Activated CD8-positive, alpha-beta memory T cell treated with anti-CD3 and anti-CD28 coated beads, Interleukin-2, amount 50 U/mL, for 48 hours (primary cell): ENCODE data around the gene ZNF516.

ENCODE experiments used
- DNase-seq: peaks from one replicate; pipeline ENCODE4 v3.0.0-alpha.2; 2020

ZNF516 gene

GRCh38 chr18:76354348-76354747 is 140.7 kb downstream of the ZNF516 start:
- DNase-seq = no peak

- DNase-seq = no peak
Measured at GRCh38 chr18:76353500-76353899, 141.5 kb downstream of the ZNF516 start.

DNA sequence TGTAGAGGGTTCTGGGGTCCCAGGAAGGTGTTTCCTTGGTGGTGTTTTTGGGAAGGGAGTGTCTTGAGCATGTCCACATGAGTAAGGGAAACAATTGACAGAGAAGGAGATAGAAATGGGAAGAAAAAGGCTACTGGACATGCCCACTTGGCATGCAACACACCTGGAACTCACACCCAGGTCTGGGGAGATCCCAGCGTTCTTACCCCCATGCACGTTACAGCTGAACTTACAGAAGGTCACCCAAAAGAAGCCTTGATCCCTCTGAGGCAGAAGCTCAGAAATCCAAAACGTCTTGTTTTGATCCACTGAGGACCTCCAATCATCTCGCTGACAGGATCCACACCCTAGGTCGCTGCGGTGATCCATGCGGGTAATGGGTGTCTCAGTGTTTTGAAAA is 142.0 kb downstream of the ZNF516 start:
- DNase-seq = no peak

DNA sequence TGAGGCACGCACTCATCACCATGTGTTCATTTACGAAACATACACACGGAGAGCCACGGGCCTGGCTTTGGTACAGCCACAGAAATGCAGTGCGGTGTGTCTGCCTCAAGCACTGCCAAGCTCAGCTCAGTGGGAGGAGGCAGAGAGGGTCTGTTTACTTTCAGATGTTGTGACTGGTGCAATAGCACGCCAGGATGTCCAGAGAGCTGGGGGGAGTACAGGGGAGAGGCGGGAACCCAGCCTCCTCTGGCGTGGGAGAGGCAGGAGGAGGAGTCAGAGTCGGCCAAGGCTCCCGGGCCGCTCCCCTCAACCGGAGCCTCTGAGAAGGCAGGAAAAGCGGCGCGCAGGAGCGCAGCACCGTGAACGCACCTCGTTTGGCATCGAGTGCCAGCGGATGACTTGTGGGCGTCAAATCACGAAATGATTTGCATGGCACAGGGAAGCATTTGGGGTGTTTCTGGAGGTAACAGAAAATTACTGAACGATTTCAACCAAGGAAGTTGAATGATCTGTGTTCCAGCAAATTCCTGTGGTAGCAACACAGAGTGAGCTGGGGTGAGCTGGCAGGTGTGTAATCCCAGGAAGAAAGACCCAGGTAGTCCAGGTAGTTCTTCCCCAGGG is 143.0 kb downstream of the ZNF516 start:
- DNase-seq = no peak

DNA sequence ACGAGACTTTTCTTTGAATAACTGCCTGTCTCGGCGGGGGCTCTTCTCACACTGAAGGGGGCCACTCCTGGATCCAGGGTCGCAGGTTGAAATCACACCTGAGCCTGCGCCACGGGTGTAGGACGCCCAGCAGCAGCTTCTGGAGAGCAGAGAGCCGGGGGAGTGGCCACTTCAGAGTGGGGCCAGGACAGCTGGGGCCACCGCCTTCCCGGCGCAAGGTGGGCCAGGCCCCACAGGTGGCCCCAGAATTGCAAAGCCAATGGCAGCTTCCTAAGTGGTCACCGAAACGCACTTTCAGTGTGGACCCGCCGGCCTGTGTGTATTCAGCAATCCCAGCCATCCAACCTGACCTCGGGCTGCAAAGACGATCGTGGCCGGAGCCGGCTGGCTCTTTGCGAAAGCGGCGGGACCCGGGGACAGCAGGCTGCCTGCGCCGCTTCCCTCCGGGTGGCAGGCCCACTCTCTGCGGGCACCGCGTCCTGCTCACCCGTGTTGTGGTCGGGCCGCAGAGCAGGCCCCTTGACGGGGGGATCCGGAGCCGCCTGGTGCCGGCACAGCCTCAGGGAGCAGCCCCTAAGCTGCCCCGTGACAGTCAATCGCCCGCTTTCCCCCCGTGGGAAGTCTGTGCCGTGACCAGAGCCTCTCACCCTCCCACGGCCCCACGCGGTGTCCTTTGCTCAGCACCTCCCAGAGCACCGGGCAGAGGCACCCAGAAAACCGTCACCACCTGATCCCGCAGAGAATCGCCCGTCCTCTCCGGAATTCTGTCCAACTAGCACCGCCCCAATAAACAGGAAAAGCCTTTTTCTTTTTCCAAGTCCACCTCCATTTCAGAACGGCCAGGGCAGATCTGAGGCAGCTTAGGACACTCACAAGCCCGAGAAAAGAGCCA is 144.7 kb downstream of the ZNF516 start:
- no peak for DNase-seq

- DNase-seq = peak; percentile 76
Measured at GRCh38 chr18:76349067-76349715, 145.9 kb downstream of the ZNF516 start.

DNA sequence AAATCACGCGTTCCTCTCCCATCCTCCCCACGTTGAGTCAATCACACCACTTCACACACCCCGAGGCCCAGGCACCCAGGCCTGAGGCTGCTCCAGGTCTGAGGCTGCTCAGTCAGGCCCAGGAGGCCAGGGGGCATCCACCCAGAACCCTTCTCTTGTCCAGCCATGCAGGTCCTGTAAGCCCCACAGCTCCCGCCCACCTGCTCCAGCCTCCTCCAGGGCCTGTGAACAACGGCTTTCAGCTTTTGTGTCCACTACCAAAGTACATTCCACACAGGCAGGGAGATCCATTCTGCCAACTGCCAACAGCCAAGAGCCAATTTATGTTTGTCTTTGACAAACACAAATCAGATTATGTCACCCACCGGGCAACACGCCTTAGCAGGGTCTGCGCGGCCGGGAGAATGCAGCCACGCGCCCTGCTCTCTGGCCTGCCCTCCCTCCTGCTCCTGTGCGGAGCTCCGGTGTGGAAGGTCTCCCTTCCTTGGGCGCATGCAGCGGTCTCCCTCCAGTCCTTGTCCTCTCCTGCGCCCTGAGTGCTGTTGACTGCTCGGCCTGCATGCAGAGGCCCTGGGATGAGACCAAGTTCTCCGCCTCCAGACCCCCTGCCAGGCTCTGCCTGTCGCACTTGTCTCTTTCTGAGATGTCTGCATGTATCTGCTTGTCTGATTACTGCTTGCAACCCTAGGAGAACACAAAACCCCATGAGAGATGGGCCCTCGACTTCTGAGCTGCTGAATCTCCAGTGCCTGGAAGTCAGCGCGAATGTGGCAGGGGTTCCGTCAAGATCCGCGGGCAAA is 146.6 kb downstream of the ZNF516 start:
- no peak for DNase-seq

- DNase-seq = no peak
Measured at GRCh38 chr18:76347341-76347740, 147.7 kb downstream of the ZNF516 start.

- DNase-seq = no peak
Measured at GRCh38 chr18:76346490-76347130, 148.4 kb downstream of the ZNF516 start.

- DNase-seq = no peak
Measured at GRCh38 chr18:76345901-76346300, 149.1 kb downstream of the ZNF516 start.

GRCh38 chr18:76343938-76344569 is 151.0 kb downstream of the ZNF516 start:
- DNase-seq = no peak

DNA sequence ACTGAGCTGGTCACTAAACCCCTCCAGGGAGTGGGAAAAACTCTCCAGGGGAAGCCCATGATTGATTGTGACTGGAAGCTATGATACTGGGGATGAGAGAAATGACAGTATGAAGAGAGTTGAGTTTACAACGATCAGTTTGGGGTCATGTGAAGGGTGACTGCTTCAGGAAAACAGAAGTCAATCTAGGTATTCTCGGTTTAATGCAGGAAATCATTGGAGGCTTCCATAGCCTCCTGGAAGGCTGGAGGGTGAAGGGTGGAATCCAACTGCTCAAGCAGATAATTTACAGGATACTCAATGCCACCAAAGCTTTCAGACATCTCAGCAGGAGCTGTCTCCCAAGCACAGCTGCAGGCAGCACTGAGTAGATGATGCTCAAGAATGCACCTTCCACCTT is 154.6 kb downstream of the ZNF516 start:
- DNase-seq = no peak

DNA sequence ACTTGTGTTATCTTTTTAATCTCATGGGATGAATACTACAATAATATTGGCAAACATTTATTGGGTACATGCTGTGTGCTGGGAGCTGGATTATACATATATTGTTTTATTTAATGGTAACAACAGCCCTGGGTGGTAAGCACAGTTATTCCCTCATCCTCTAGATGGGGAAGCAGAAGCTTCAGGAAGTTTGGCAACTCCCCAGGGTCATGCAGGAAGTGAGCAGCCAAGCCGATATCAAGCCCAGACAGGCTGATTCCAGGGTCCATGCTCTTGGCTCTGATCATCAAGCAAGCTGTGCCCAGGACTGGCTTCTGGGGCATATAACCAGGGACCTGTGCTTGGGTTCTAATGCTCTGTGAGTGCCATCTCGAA is 155.8 kb downstream of the ZNF516 start:
- no peak for DNase-seq

GRCh38 chr18:76338619-76339245 is 156.3 kb downstream of the ZNF516 start:
- no peak for DNase-seq

- no peak for DNase-seq
Measured at GRCh38 chr18:76338088-76338487, 157.0 kb downstream of the ZNF516 start.

DNA sequence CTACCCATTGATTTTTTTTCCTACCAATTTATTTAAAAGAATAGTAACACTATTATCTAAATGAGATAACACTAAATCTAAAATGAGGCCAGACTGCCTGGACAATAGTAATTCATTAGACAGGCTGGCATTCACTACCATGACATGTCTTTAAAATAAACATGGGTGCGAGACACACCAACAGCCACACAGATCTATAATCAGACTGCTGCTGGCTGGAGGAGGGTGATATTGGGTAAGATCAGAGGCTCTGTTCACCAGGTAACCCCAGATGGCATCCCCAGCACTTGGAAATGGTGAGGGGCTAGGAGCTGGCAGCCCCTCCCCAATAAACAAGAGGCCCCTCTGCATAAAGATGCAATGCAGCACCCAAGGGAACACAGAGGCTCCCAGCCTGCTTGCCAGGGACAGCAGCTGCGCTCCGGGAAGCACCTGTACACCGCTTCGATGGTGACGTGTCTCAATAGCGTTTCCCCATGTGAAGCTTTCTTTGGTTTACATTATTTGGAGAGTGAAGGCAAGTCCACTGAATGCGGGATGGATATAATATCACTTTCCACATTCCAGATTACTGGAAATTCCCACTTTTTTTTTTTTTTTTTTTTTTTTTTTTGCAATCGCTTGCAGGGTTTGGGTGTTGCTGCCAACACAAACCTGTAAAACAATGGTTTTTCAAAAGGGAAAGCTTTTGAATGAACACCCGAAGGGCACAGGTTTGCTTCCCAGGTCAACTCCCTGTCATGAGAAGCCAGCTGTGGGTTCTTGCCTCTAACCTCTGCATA is 159.0 kb downstream of the ZNF516 start:
- DNase-seq = no peak

- DNase-seq = no peak
Measured at GRCh38 chr18:76328140-76328539, 166.9 kb downstream of the ZNF516 start.

DNA sequence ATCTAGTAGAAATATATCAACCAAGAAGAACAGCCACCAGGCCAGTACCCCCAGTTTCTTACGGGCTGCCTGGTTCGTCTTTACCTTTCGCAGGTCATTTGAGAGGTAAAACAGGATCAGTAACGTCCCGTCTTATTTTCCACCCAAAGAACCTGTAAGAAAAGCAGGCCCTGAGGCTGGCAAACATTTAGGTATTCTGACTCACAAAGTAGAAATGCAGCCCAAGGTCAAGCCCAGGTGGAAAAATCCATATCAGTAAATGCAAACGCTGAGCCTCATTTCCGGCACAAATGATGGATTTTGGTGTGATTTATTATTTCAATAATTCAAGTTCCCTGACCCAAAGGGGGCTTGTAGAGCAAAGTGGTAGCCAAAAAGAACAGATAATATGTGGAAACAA is 171.2 kb downstream of the ZNF516 start:
- DNase-seq = no peak

GRCh38 chr18:76322686-76323085 is 172.4 kb downstream of the ZNF516 start:
- DNase-seq = no peak

DNA sequence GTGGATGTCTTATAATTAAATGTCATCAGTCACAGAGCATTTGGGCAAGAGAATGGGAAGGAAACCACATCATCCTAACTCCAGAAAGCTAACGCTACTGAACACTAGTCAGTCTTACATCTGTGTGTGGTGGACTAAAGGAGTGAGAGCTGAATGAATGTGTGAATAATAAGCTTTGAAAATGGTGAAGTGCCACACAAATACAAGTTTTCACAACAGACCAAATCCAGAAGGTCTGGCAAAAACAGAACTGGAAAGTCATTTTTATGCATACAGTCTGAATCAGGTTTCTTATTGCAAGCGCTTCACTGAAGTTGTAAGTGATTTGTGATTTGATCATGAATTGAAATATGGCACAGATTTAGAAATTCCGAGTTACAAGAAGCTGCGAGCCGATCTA is 175.7 kb downstream of the ZNF516 start:
- no peak for DNase-seq

DNA sequence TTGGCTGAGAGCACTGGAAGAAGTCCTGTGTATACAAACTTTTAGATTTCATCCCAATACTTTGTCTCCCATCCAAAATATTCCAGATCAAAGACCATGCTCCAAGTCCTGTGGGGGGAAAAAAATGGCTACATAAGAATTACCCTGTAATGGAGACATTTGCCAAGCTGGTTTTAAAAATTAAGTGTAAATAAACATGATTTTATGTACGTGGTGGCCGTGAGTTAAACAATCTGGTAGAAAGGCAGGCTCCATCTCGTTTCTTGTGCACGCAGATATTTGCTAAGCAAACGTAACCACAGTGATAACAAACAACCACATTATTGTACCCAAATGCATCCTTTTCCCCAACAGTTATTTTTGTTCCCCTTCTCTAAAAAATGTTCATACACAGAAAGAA is 176.4 kb downstream of the ZNF516 start:
- no peak for DNase-seq
